K562 (cell line): ENCODE results near the gene APOA1. TPM values are rescaled to one million over a fixed set of nuclear protein-coding genes. Genes with fewer than 3 reads are reported as not detected.

Experiments used
- ATAC-seq: fragments of 200-7000 bp; cut with Tn5 transposase; 3 replicates; pipeline ENCODE4 v1.9.1; 2020; ENCODE audit warnings: moderate library complexity
- BruUV-seq: library from RNA; stranded (reverse); fragments of 400-500 nt; replicated peaks from 2 replicates; lab custom pipeline; 2021; lab: Mats Ljungman, UMichigan
- CTCF ChIA-PET: fragments of 300-600 bp; formaldehyde crosslinking; extraction: SDS; loops from one replicate; lab custom pipeline; 2021; ENCODE audit warnings: low intra/inter-chr PET ratio; lab: Yijun Ruan, JAX
- POLR2A ChIA-PET: fragments of 300-600, 350-650 bp; sonication (Branson Sonifier 250); formaldehyde crosslinking; extraction: SDS; loops from one replicate; lab custom pipeline; 2021; ENCODE audit warnings: antibody characterized with exemption, inconsistent platforms; lab: Yijun Ruan, JAX
- DNase-seq, 4 experiments: peaks; one replicate each; pipeline versions ENCODE4 v3.0.0 to v3.0.0-alpha.2; 2011 to 2018; ENCODE audit warnings: low spot score in 3 of 4, mixed read lengths in 3 of 4; ENCODE audit errors: extremely low read depth in 1 of 4
- FAIRE-seq: peaks from 2 replicates; lab custom pipeline; 2011; peaks lifted over from hg19 to GRCh38; lab: Jason Lieb, UNC
- H2AFZ ChIP-seq: 2 replicates; pipeline ENCODE4 v1.6.0; 2011; ENCODE audit warnings: low read depth, low read length, control low read depth, inconsistent platforms
- H3K27ac ChIP-seq: fragments of 200-600 bp; 3 replicates; pipeline ENCODE4 v1.8.0; 2011; ENCODE audit warnings: low read depth, mild to moderate bottlenecking, control low read depth, inconsistent platforms, low read length, moderate library complexity, mixed read lengths; ENCODE audit errors: extremely low read depth
- H3K27me3 ChIP-seq, 2 experiments: fragments of 300-600 bp in 1 of 2; 2 replicates in 1 of 2; 3 replicates in 1 of 2; pipeline versions ENCODE4 v1.6.0 to v1.8.0; 2011; ENCODE audit warnings: inconsistent platforms in 2 of 2, low read length in 2 of 2, mild to moderate bottlenecking in 1 of 2, mixed read lengths in 1 of 2, moderate library complexity in 1 of 2; ENCODE audit not compliant: control insufficient read depth in 2 of 2, insufficient read depth in 2 of 2
- H3K36me3 ChIP-seq: fragments of 300-600 bp; 3 replicates; pipeline ENCODE4 v1.8.0; 2011; ENCODE audit warnings: mild to moderate bottlenecking, low read length, inconsistent platforms; ENCODE audit not compliant: control insufficient read depth, insufficient read depth
- H3K4me1 ChIP-seq, 2 experiments: fragments of 200-600 bp in 1 of 2; replicated peaks in 1 of 2; 2 replicates in 1 of 2; 3 replicates in 1 of 2; pipeline versions ENCODE4 v1.5.1 to v1.8.0; 2011; ENCODE audit warnings: inconsistent platforms in 2 of 2, low read length in 2 of 2, mild to moderate bottlenecking in 1 of 2, mixed read lengths in 1 of 2, moderate library complexity in 1 of 2; ENCODE audit not compliant: control insufficient read depth in 2 of 2, insufficient read depth in 2 of 2
- H3K4me2 ChIP-seq: 2 replicates; pipeline ENCODE4 v1.6.1; 2011; ENCODE audit warnings: low read length, control low read depth, inconsistent platforms, mixed read lengths; ENCODE audit not compliant: insufficient read depth
- H3K4me3 ChIP-seq: fragments of 200-600 bp; sonication (generic), shearing (Covaris generic); 2 replicates; pipeline ENCODE4 v1.5.1; 2016; ENCODE audit warnings: control low read depth, inconsistent platforms
- H3K79me2 ChIP-seq: fragments of 200-600 bp; 3 replicates; pipeline ENCODE4 v1.8.0; 2011; ENCODE audit warnings: low read length, inconsistent platforms; ENCODE audit not compliant: control insufficient read depth, insufficient read depth
- H3K9ac ChIP-seq, 2 experiments: 2 replicates each; pipeline versions ENCODE4 v1.6.0 to v1.6.1; 2011; ENCODE audit warnings: low read depth in 2 of 2, low read length in 2 of 2, control low read depth in 1 of 2, inconsistent platforms in 1 of 2, mild to moderate bottlenecking in 1 of 2, mixed read lengths in 1 of 2; ENCODE audit not compliant: insufficient read depth in 1 of 2
- H3K9me1 ChIP-seq: one replicate; pipeline ENCODE4 v1.6.0; 2011; ENCODE audit warnings: inconsistent platforms, mild to moderate bottlenecking, low read length, moderate library complexity; ENCODE audit not compliant: control insufficient read depth, insufficient read depth
- H3K9me3 ChIP-seq: replicated peaks from 2 replicates; pipeline ENCODE4 v1.5.1; 2011; ENCODE audit warnings: low read depth, low read length, inconsistent platforms; ENCODE audit not compliant: control insufficient read depth, insufficient read depth
- H4K20me1 ChIP-seq: replicated peaks from 2 replicates; pipeline ENCODE4 v1.6.1; 2011; ENCODE audit warnings: low read length, inconsistent platforms, mixed read lengths; ENCODE audit not compliant: control insufficient read depth, insufficient read depth
- BRF1 ChIP-seq: IDR thresholded peaks from 3 replicates; pipeline ENCODE4 v1.6.1; 2011; ENCODE audit warnings: borderline replicate concordance, mild to moderate bottlenecking; ENCODE audit not compliant: insufficient read length; ENCODE audit errors: extremely low read depth
- CBFB ChIP-seq: sonication (generic); formaldehyde crosslinking; IDR thresholded peaks from 2 replicates; pipeline ENCODE4 v1.4.0; 2020; ENCODE audit warnings: mild to moderate bottlenecking, missing genetic modification reagents
- ELF1 ChIP-seq: fragments of 200-800 bp; sonication (Bioruptor generic); IDR thresholded peaks from 2 replicates; pipeline ENCODE4 v1.6.1; 2016; ENCODE audit warnings: missing genetic modification characterization, missing compliant biosample characterization
- FOXJ3 ChIP-seq: sonication (generic); formaldehyde crosslinking; IDR thresholded peaks from 2 replicates; pipeline ENCODE4 v1.4.0; 2020; ENCODE audit warnings: mild to moderate bottlenecking, missing genetic modification reagents
- ILK ChIP-seq: fragments of 450-650 bp; IDR thresholded peaks from 2 replicates; pipeline ENCODE4 v1.6.1; 2016; ENCODE audit warnings: missing genetic modification characterization, low read depth, mild to moderate bottlenecking, missing compliant biosample characterization, moderate library complexity, borderline replicate concordance
- PHTF2 ChIP-seq: fragments of 250-450 bp; sonication (Bioruptor Pico); IDR thresholded peaks from 2 replicates; pipeline ENCODE4 v1.5.0; 2021; ENCODE audit warnings: mild to moderate bottlenecking
- POLR3A ChIP-seq: IDR thresholded peaks from 2 replicates; pipeline ENCODE4 v1.6.1; 2011; ENCODE audit warnings: borderline replicate concordance, mild to moderate bottlenecking, moderate library complexity; ENCODE audit not compliant: insufficient read length, insufficient read depth; ENCODE audit errors: extremely low read depth
- PTBP1 ChIP-seq: fragments of 200-400 bp; formaldehyde crosslinking; IDR thresholded peaks from 2 replicates; pipeline ENCODE4 v1.6.1; 2017; ENCODE audit warnings: low read depth, low read length
- RNF219 ChIP-seq: fragments of 250-450 bp; sonication (Bioruptor Pico); IDR thresholded peaks from 2 replicates; pipeline ENCODE4 v1.5.0; 2022; ENCODE audit warnings: mild to moderate bottlenecking
- SETDB1 ChIP-seq: IDR thresholded peaks from one replicate; pipeline ENCODE4 v1.6.1; 2012; ENCODE audit warnings: low read length, control low read depth, inconsistent platforms
- TGIF2 ChIP-seq: sonication (generic); formaldehyde crosslinking; IDR thresholded peaks from 2 replicates; pipeline ENCODE4 v1.8.1; 2022; ENCODE audit warnings: mild to moderate bottlenecking, missing genetic modification reagents, moderate library complexity
- ZSCAN29 ChIP-seq: fragments of 450-650 bp; IDR thresholded peaks from 2 replicates; pipeline ENCODE4 v1.6.1; 2017
- WGBS: fragments of 100-300 bp; shearing (Covaris generic); methylation state at CpG from one replicate; pipeline ENCODE4 v1.1.6; 2016; ENCODE audit warnings: low coverage, mixed read lengths; ENCODE audit not compliant: insufficient coverage; ENCODE audit errors: missing lambda C conversion rate; 5-methylcytosine and 5-hydroxymethylcytosine counted together
- in situ Hi-C: fragments of 300-500 bp; cut with MboI; formaldehyde crosslinking; loops from 4 replicates; pipeline ENCODE4 v1.15.0; 2018; ENCODE audit warnings: inconsistent platforms, mixed read lengths
- intact Hi-C: fragments of 100-400 bp; cut with micrococcal nuclease; formaldehyde crosslinking; loops from 2 replicates; pipeline ENCODE4 v1.14.2; 2022
- polyA plus RNA-seq, 8 experiments: library from polyadenylated mRNA; depleted of rRNA in 4 of 8; stranded (reverse) in 5 of 8; unstranded in 3 of 8; fragments of >200 nt; fragmentation: Nextera tagmentation in 2 of 8; fragmentation: Illumina TruSeq in 1 of 8; extraction: Ambion mirVana in 2 of 8; extraction: Trizol in 1 of 8; gene quantifications; 2 replicates each; pipeline versions ENCODE4 v1.2.1 to v1.2.3, GENCODE V29; 2011 to 2014; ENCODE audit warnings: inconsistent platforms in 1 of 8, missing spikeins in 1 of 8
- total RNA-seq, 7 experiments: library from RNA; depleted of rRNA in 6 of 7; stranded (reverse); fragments of >200 nt in 6 of 7; fragmentation: Illumina TruSeq in 2 of 7; extraction: Trizol in 2 of 7; gene quantifications; 2 replicates each; pipeline versions ENCODE4 v1.2.1 to v1.2.3, GENCODE V29; 2011 to 2021; ENCODE audit warnings: low replicate concordance in 1 of 7

The APOA1 gene
- total and polyA plus RNA-seq, 9 of the 15 experiments (the other 6 are each of a cell fraction or from before 2014, with no cell fraction given) = 1.8 TPM; not detected in 8

GRCh38 chr11:116875194-116875593 lies 37.8 kb upstream of the APOA1 start:
- H3K27ac ChIP-seq = no peak overlapping the region
- ChIA-PET POLR2A (no interaction called here), CTCF (no interaction called here)
- no peaks in the 10 kb centered on the region for H3K27me3 ChIP-seq
- H3K4me3 ChIP-seq = no peak overlapping the region
- no peak overlapping the region for H3K4me2 ChIP-seq
- no peaks in the 10 kb centered on the region for H3K9me1 ChIP-seq
- no peaks in the 10 kb centered on the region for H4K20me1 ChIP-seq
- intact Hi-C loops = no loop called here
- no peaks in the 10 kb centered on the region for H3K9me3 ChIP-seq
- H3K4me1 ChIP-seq = no peaks in the 10 kb centered on the region
- peaks cover 55% of the 10 kb centered on the region for H3K36me3 ChIP-seq
- BruUV-seq = no TSS peak
- no peaks in the 10 kb centered on the region for H3K79me2 ChIP-seq
- no peak for ATAC-seq
- no peak overlapping the region for H2AFZ ChIP-seq
- no peak for TF ChIP-seq ILK (tag)
- TF ChIP-seq POLR3A = no peak
- no peak for TF ChIP-seq TGIF2 (CRISPR knock-in tag)
- no peak for TF ChIP-seq ELF1
- no peak for TF ChIP-seq RNF219 (CRISPR knock-in tag)
- TF ChIP-seq BRF1 = no peak
- no peak for TF ChIP-seq CBFB (CRISPR knock-in tag)
- no peak for TF ChIP-seq FOXJ3
- TF ChIP-seq ZSCAN29 = no peak
- TF ChIP-seq PTBP1 = no peak
- no peak for TF ChIP-seq SETDB1
- no peak for TF ChIP-seq PHTF2 (CRISPR knock-in tag)
- TF ChIP-seq, all 486 proteins: peak for 0
- DNase-seq (no peak), FAIRE-seq (no peak)
- H3K9ac ChIP-seq = no peak overlapping the region
- in situ Hi-C loops = no loop called here
- WGBS = 89% methylated on average over 7 of the region's 7 CpGs
